NCI-H526 (cell line): Measurements from ENCODE around the gene CDK11B.
"Not testable (repeated sequence)": the region's sequence is repeated elsewhere in the genome, so short reads cannot be mapped to it uniquely, and the experiment has no call there.

ENCODE experiments used
- DNase-seq, 2 experiments: peaks; one replicate each; lab custom pipeline; 2025; lab: John Stamatoyannopoulos, UW

CDK11B gene

DNA sequence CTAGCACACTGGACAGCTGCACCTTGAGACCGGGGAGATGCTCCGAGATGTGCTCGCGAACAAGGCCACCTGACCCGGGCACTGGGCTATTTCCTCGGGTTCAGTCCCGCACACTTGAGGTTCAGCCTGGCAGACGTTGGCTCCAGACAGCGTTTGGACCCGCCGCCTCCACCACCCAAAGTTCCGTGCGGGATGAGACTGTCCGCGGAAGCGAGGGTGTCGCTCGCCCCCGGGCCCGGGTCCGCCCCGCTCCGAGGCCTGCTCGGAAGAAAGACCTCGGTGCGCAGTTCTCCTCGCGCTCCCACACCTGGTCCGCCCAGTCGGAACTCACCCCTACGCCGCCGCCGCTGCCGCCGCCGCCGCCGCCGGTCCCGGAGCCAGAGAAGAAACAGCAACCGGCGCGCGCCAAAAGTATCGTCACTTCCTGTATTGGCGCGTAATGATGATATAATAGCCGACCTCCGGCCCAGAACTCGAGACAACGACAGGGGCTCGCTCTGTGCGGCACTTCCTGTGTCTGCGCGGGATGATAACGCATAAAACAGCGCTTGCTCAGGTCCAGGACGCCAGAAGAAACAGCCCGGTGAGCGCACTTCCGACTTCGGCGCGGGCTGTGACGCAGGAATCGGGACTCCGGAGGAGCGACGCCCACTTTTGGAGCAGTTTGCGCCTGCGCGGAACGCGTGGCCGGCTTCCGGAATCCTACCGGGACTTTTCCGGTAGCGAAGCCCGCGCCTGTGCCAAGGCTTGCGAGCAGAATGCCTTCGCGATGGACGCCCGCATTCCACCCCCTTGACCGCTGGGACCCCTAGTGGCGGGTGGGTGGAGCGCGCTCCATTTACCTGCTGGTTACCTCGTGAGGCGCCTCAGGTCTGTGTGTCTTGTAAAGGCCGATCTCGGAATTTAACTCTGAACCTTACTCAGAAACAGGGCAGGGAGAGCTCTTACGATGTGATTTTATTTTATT lies at the start of gene CDK11B:
CDK11B (minus strand) TSS at position 422 of the 967 bp plus-strand sequence. CDS start 1,519 bp downstream, outside the sequence.
- peak; percentile 90 to 95 for DNase-seq

DNA sequence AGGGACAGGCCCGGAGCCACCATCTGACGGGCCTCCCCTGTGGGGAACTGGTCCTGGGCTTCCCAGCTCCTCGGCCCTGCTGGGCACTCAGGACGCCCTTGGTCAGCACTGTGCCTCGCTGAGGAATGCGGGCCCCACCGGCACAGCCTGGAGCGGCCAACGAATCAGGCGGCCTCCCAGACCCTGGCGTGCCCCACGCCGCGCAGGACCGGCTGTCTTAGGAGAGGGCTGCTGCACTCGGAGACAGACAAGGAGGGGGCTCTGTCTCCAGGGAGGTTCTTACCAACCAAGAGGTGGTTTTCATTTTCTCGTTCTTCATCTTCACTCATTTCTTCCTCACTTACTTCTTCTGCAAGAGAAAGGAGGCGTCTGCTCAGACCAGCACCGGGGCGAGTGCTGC lies 49.1 kb upstream of the CDK11B start:
- not testable (repeated sequence) for DNase-seq

- DNase-seq = not testable (repeated sequence)
These were observed 48.4 kb upstream of the CDK11B start for GRCh38 chr1:1707241-1707640.

DNA sequence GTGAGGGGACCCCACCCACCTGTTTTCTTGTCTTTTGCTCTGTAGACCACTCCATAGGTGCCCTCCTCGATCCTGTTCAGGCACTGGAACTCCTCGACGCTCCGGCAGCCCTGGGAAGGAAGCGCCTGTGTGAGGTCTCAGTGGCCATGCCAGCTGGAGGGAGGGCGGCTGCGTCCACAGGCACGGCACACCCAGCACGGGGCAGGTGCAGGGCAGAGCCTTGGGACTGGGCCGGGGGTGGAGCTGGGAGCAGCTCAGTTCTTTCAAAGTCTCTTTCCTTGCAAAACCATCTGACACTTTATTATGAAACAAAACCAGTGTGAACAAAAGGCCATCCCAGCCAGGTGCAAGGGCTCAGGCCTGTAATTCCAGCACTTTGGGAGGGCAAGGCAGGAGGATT lies 46.8 kb upstream of the CDK11B start:
- DNase-seq = not testable (repeated sequence)

DNA sequence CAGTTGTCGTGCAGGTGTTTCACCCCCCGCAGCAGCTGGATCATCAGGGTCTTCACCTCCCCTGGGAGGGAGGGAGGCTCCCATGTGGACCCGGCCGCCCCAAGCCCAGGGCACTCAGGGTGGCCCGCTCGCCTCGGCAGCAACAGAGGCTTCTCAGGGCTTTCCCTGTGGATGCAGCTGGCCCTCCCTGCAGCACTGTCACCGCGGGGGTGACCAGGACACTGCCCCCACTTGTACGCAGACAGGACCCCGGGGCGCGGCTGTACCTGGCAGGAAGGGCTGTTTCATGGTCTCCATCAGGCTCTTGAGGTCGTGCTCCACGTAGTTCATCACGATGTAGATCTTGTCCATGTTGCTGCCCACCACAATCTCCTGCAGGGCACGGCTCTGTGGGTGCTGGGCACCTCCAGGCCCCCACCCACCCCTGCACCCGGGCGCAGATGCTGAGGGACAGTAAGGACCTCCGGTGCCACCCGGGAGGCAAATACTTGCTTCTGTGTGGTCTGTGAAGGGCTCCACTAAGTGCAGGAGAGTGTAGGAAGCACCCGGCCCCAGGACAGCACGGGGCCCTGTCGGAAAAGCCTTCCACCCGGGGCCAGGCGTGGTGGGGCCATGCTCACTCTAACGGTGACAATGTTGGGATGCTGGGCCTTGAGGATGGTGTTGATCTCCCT lies 45.6 kb upstream of the CDK11B start:
- DNase-seq = not testable (repeated sequence)

DNA sequence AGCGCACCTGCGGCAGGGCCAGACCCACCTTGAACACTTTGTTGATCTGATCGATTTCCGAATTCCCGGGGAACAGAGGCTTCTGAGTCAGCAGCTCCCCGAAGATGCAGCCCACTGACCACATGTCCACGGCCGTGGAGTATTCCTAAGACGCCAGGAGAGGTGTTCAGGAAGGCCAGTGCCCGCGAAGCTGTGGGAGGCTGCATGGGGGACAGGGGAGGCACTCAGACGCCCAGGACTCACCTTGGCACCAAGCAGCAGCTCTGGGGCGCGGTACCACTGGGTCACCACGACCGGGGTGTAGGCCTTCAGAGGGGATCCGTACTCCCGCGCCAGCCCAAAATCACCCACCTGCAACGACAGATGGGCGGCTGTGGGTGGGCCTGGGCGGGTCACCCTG lies 45.0 kb upstream of the CDK11B start:
- DNase-seq = no peak

- not testable (repeated sequence) for DNase-seq
These were observed 43.7 kb upstream of the CDK11B start for GRCh38 chr1:1702506-1702905.

DNA sequence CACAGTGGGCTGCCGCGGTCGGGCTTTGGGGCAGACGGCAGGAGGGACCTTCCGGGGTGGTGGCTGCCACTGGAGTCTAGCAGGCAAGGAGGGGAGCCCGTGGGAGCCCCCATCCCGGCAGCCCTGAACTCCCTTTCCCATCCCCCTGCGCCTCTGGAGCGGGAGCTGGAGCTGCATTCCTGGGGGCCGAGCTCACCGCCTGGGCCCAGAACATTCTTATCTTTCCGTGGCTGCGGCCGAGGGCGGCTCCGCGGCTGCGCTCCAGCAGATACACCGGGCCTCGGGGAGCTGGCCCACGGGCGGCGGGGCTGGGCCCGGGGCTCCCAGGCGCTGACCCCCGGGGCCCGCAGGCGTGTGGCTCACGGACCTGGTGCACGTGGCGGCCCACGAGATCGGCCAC lies 41.8 kb upstream of the CDK11B start:
- not testable (repeated sequence) for DNase-seq

DNA sequence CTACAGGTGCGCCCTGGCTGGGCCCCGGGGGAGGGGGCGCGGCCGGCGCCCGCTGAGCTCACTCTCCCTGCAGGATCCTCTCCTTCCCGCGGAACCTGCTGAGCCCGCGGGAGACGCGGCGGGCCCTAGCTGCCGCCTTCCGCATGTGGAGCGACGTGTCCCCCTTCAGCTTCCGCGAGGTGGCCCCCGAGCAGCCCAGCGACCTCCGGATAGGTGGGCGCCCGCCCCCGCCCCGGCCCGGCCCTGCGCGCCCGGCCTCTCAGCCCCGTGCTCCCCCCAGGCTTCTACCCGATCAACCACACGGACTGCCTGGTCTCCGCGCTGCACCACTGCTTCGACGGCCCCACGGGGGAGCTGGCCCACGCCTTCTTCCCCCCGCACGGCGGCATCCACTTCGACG lies 41.3 kb upstream of the CDK11B start:
- DNase-seq = not testable (repeated sequence)

- DNase-seq = not testable (repeated sequence)
These were observed 40.3 kb upstream of the CDK11B start for GRCh38 chr1:1699061-1699460.

DNA sequence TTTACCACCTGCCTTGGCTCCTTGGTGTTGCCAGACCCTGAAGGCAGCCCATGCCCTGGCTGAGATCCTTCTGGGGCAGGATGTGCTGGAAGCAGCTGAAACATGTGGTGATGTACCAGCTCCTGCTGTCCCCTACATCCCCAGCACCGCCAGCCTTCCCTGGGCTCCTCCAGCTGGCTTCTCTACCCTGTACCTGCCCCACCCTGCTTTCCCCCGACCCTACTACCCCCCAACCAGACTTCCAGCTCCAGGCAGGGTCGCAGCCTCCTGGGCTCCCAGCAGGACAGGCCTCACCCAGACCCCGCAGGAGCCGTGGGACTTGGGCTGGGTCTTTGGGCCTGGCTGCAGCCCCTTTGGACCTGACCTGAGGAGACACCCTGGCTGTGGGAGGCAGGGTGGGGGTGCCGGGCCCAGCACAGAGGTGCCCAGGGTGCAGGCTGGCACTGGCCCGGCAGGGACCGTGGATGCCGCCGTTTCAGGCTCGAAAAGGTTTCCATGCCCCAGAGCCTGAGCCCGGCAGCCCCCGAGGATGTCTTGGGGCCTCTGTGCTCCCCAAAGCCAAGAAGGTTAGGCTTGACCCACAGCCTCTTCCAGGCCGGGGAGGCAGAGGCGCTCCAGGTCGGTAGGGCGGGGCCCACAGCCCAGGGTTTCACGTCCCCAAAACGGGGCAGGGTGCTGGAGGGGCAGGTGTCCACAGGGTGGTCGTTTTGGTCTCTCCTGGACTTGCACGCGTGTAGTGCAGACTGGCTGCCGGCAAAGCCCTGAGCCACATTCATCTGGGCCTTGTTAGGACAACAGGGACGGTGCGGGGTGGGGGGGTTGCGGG lies 38.8 kb upstream of the CDK11B start:
- DNase-seq = not testable (repeated sequence)

- not testable (repeated sequence) for DNase-seq
These were observed 37.9 kb upstream of the CDK11B start for GRCh38 chr1:1696431-1697357.

- peak; percentile 60 to 91 for DNase-seq
These were observed 34.2 kb upstream of the CDK11B start, which contains the start of gene SLC35E2B for GRCh38 chr1:1692714-1693647. Gene SLC35E2B (minus strand): TSS chr1:1692795. CDS start chr1:1676699, 16,096 bp downstream.

DNA sequence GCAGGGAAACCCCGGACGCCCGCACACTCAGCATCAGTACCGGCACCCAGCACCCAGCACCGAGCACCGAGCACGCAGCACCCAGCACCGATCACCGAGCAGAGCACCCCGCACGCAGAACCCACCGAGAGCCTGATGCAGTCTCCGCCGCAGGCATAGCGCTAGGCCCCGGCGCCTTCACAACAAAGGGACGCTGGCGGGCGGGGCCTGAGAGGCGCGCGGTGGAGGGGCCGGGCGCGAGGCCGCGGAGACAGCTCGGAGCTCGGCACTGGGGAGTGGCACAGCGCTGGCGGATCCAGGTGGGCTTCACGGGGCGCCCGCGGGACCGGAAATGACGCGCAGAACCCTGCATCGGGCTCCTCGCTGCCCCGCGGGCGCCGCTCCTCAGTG lies 33.5 kb upstream of the CDK11B start:
- peak in 1 of 2 experiments; percentile 76 for DNase-seq

GRCh38 chr1:1691443-1691842 lies 32.6 kb upstream of the CDK11B start:
- not testable (repeated sequence) for DNase-seq

GRCh38 chr1:1689526-1689925 lies 30.7 kb upstream of the CDK11B start:
- not testable (repeated sequence) for DNase-seq

- no peak for DNase-seq
These were observed 29.0 kb upstream of the CDK11B start for GRCh38 chr1:1687846-1688245.

GRCh38 chr1:1684031-1684681 lies 25.4 kb upstream of the CDK11B start:
- DNase-seq = no peak
